ENCODE results near the gene TRIM43.
"Not testable (repeated sequence)": the region's sequence is repeated elsewhere in the genome, so short reads cannot be mapped to it uniquely, and the experiment has no call there.

TRIM43 gene

DNA sequence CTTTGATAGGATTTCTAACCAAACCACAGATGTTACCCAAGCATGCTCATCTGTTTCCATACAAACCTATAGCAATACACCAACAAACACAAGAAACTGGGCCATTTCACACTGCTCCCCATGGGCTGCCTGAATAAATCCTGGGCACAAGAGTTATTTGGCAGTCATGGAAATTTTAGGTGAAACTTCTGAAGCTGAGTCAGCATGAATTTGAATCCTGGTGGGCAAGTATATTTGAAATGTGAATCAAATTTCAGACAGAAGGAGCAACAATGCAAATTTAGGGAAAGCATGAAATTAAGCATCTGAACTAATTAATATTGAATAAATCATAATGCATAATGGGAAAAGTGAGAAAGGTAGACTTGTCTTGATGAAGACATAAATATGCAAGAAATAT is 15.9 kb upstream of the TRIM43 start:
- no peak overlapping the region for H3K4me3 ChIP-seq (ENCODE audit: low read depth, low read length)
- no peak for TF ChIP-seq POLR2A (IDR thresholded peaks at IDR 0.05; ENCODE audit: extremely low read depth, insufficient read length)
- TF ChIP-seq, protein P1, sequence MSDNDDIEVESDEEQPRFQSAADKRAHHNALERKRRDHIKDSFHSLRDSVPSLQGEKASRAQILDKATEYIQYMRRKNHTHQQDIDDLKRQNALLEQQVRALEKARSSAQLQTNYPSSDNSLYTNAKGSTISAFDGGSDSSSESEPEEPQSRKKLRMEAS (IDR thresholded peaks at IDR 0.05; ENCODE audit: low read depth, low read length) = no peak
- TF ChIP-seq MYC (IDR thresholded peaks at IDR 0.05; ENCODE audit: low read depth, low read length) = no peak
- TF ChIP-seq CTCF (IDR thresholded peaks at IDR 0.05; ENCODE audit: low read depth, low read length) = no peak
- no peak for DNase-seq (ENCODE audit: low read depth)

- H3K4me3 ChIP-seq (ENCODE audit: low read depth, low read length) = no peak overlapping the region
- DNase-seq (ENCODE audit: low read depth) = no peak
- TF ChIP-seq MYC (IDR thresholded peaks at IDR 0.05; ENCODE audit: low read depth, low read length) (no peak), CTCF (IDR thresholded peaks at IDR 0.05; ENCODE audit: low read depth, low read length) (no peak), POLR2A (IDR thresholded peaks at IDR 0.05; ENCODE audit: extremely low read depth, insufficient read length) (no peak)
- TF ChIP-seq, protein P1 (IDR thresholded peaks at IDR 0.05; ENCODE audit: low read depth, low read length) = no peak
Observed at GRCh38 chr2:95578539-95578938, 13.3 kb upstream of the TRIM43 start.

- not testable (repeated sequence) for H3K4me3 ChIP-seq (ENCODE audit: low read depth, low read length); DNase-seq (ENCODE audit: low read depth)
Observed at GRCh38 chr2:95583545-95583944, 8.3 kb upstream of the TRIM43 start.

- not testable (repeated sequence) for H3K4me3 ChIP-seq (ENCODE audit: low read depth, low read length); DNase-seq (ENCODE audit: low read depth)
Observed at GRCh38 chr2:95584321-95584720, 7.5 kb upstream of the TRIM43 start.

DNA sequence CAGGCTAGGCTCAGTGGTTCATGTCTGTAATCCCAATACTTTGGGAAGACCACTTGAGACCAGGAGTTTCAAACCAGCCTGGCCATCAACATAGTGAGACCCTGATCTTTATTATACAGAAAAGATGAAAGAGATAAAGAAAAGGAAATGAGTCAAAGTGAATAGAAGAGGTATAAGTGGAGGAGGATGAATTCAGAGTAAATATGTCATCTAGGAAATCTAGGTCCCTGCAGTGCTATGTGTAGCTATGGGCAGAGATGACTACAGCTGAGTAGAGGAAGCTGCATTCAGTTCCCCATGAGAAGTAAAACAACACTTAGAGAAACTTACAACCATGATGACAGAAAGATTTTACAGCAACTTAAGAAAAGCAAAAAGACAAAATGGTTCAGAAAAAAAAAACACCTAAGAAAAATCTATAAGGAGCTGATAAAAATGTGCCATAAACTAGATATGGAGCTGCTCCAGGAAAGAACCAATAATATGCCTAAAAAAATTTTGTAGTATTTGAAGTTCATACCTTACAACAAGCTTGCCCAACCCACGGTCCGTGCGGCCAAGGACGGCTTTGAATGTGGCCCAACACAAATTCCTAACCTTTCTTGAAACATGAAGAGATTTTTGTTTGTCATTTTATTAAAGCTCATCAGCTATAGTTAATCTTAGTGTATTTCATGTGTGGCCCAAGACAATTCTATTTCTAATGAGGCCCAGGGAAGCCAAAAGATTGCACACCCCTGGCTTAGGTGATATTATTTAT is 1.8 kb upstream of the TRIM43 start:
- H3K4me3 ChIP-seq (ENCODE audit: low read depth, low read length); DNase-seq (ENCODE audit: low read depth): not testable (repeated sequence)

GRCh38 chr2:95592973-95593372 is 1.2 kb downstream of the TRIM43 start:
- H3K4me3 ChIP-seq (ENCODE audit: low read depth, low read length); DNase-seq (ENCODE audit: low read depth): not testable (repeated sequence)

DNA sequence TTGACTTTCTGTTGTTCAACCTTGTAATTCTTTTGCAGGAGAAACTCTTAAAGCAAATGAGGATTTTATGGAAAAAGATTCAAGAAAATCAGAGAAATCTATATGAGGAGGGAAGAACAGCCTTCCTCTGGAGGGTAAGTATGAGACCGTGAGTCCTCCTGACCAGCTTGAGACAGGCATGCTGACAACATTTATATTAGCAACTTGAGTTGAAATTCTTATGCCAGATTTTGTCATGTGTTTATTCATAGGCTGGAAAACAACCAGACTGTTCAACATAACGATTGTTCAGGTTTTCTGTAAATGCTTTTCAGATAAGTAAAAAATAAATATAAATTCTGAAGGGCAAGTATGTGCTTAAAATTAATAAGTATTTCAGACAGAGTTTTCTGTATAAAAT is 3.2 kb downstream of the TRIM43 start:
- DNase-seq (ENCODE audit: low read depth); H3K4me3 ChIP-seq (ENCODE audit: low read depth, low read length): not testable (repeated sequence)

GRCh38 chr2:95601301-95601700 is 9.5 kb downstream of the TRIM43 start:
- H3K4me3 ChIP-seq (ENCODE audit: low read depth, low read length) = not testable (repeated sequence)

DNA sequence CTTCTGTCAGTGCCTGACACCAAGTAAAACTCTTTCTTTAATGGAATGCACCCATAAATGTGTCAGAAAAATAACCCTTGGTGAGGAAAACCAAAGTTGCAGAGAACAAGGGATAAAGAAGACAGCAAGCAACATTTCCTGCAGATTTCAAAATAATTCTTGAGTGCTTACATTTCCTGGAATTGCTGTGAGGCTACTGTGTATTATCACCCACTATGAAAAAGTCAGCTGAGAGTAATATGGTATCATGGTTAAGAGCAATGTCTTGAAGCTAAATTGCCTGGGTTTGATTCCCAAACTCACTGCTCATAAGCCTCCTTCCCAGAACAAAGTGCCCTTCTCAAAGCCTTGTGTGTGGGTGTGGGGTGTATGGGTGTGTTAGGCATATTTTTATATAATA is 10.3 kb downstream of the TRIM43 start:
- not testable (repeated sequence) for DNase-seq (ENCODE audit: low read depth); H3K4me3 ChIP-seq (ENCODE audit: low read depth, low read length)

More at GRCh38 chr2:95601301-95601700, 9.5 kb downstream of the TRIM43 start:
- DNase-seq (ENCODE audit: low read depth) = not testable (repeated sequence)

DNA sequence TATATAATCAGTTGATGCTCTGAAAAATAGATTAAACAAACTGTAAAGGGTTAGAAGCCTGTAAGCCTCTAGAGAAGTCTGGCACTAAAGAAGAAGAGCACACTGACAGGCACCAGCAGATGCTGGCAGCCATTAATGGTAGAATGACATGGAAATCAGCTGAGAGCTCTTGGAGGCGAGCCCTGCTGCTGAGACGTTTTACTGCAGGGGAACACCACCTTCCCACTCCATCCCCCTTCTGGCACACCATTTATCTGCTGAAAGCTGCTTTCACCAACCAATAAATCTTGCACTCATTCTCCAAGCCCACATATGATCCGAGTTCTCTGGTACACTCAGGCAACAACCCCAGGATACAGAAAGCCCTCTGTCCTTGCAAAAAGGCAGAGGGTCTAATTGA is 16.6 kb downstream of the TRIM43 start:
- H3K4me3 ChIP-seq (ENCODE audit: low read depth, low read length); DNase-seq (ENCODE audit: low read depth): not testable (repeated sequence)

DNA sequence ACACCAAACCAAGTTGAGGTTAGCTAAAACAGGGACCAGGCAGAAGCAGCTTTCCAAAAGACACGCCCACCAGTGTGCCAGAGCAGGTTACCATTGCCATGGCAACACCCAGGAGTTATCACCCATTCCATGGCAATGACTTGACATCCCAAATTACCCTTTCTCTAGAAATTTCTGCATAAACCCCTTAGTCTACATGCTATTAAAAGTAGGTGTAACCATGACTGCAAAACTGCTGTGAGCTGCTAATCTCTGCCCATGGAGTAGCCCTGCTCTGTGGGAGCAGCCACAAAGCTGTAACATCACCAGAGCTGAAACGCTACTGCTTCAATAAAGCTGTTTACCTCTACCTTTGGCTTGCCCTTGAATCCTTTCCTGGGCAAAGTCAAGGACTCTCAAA is 18.0 kb downstream of the TRIM43 start:
- DNase-seq (ENCODE audit: low read depth); H3K4me3 ChIP-seq (ENCODE audit: low read depth, low read length): not testable (repeated sequence)

DNA sequence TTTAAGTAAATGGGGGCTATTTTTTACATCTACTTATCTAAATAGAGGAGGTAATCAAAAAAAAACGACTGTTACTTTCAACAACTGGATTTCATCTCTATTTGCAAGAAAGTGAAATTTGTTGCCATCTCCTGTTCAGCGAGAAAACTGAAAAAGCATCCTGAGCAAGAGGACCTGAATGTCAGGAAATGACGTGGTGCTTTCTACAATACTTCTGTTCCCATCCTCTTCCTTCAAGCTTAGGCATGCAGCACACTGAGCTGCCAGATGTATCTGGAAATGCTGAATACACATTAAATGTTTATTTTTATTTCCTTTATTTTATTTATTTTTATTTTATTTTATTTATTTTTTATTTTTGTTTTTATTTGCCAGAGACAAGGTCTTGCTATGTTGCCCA is 21.2 kb downstream of the TRIM43 start:
- not testable (repeated sequence) for DNase-seq (ENCODE audit: low read depth)

GRCh38 chr2:95622728-95623127 is 30.9 kb downstream of the TRIM43 start:
- not testable (repeated sequence) for H3K4me3 ChIP-seq (ENCODE audit: low read depth, low read length); DNase-seq (ENCODE audit: low read depth)

More for the DNA sequence above, 21.2 kb downstream of the TRIM43 start:
- H3K4me3 ChIP-seq (ENCODE audit: low read depth, low read length) = not testable (repeated sequence)

- DNase-seq (ENCODE audit: low read depth); H3K4me3 ChIP-seq (ENCODE audit: low read depth, low read length): not testable (repeated sequence)
Observed at GRCh38 chr2:95630987-95631386, 39.2 kb downstream of the TRIM43 start.

DNA sequence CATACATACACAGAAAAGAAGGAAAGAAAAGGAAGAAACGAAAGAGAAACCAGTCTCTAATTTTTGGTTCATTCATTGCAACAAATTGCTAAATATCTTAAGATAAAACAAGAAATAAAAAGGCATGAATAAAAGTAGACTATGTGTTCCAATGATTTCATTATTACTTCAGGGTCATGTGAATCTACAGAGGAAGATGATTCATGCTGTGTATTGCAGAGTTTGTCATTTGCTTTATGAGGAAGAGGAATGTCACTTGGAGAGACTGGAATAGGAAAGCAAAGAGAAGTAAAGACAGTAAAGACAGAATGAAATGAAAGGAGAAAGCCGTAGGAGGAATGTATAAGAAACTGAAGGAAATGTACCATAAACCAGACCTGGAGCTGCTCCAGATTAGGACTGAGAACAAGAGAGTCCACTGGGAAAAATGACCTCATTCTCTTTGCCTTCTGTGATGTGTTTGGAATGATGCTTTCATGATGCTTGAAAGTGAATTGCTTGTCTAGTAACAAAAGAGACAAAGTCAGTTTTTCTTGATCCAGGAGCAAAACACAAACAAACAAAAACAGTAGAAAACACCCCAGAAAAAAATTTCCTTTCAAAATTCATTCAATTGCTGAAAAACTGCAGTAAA is 41.9 kb downstream of the TRIM43 start:
- not testable (repeated sequence) for H3K4me3 ChIP-seq (ENCODE audit: low read depth, low read length); DNase-seq (ENCODE audit: low read depth)

All from NB4 (cell line).